Pancreas (tissue), 10 donors: ENCODE measurements around the gene DENND1A. TPM values are rescaled to one million over a fixed set of nuclear protein-coding genes. Genes with fewer than 3 reads are reported as not detected.

Experiments used
- ATAC-seq, 4 donors: fragments of 200-7000 bp; cut with Tn5 transposase; one replicate each; pipeline versions ENCODE4 v1.8.0 to v1.9.1; 2020; ENCODE audit warnings: mild to moderate bottlenecking in 4 of 4, moderate library complexity in 4 of 4
- DNase-seq, 6 donors: peaks; one replicate each; pipeline ENCODE4 v3.0.0-alpha.2; 2020
- FAIRE-seq: peaks from 2 replicates; lab custom pipeline; 2012; peaks lifted over from hg19 to GRCh38; lab: Jason Lieb, UNC
- H3K27ac ChIP-seq, 4 donors: fragments of 200-600 bp; sonication (generic); 1 replicate in 3 of 4; 2 replicates in 1 of 4; pipeline versions ENCODE4 v1.5.0 to v1.8.0; 2020
- H3K27me3 ChIP-seq, 4 donors: fragments of 200-600 bp; one replicate each; pipeline ENCODE4 v1.8.0; 2021
- H3K36me3 ChIP-seq, 3 donors: fragments of 200-600 bp; sonication (generic) in 1 of 3; one replicate each; pipeline versions ENCODE4 v1.5.0 to v1.8.0; 2020 to 2021
- H3K4me1 ChIP-seq, 3 donors: fragments of 200-600 bp; one replicate each; pipeline ENCODE4 v1.8.0; 2021
- H3K4me3 ChIP-seq, 4 donors: fragments of 200-600 bp; sonication (generic) in 2 of 4; one replicate each; pipeline versions ENCODE4 v1.5.0 to v1.8.0; 2020 to 2021
- H3K9me3 ChIP-seq, 4 donors: fragments of 200-600 bp; one replicate each; pipeline ENCODE4 v1.8.0; 2021
- WGBS, 2 donors: extraction: QIAGEN DNeasy Blood & Tissue Kit; methylation state at CpG; one replicate each; pipeline ENCODE4 v1.1.7; 2013; 5-methylcytosine and 5-hydroxymethylcytosine counted together
- intact Hi-C, 3 donors: fragments of 100-400 bp; cut with DNase I; formaldehyde crosslinking; loops; one replicate each; pipeline versions ENCODE4 v1.11.1 to v1.14.2; 2022
- polyA plus RNA-seq, 2 donors: library from polyadenylated mRNA; stranded (reverse); fragments of 200-250 nt; gene quantifications; one replicate each; pipeline ENCODE4 v1.2.3, GENCODE V29; 2013
- total RNA-seq, 6 donors: library from RNA; stranded (reverse); fragmentation: NEBNext Ultra II Directional in 4 of 6; extraction: Animal tissue kit (Norgen Biotek cat#: 25700) in 4 of 6; gene quantifications; one replicate each; pipeline versions ENCODE4 v1.2.1 to v1.2.4, GENCODE V29; 2021 to 2023
- TF ChIP-seq, protein P1 (sequence below), 4 donors: fragments of 200-600 bp; sonication (generic) in 3 of 4; IDR thresholded peaks; one replicate each; pipeline versions ENCODE4 v1.5.0 to v1.8.0; 2021; ENCODE audit warnings: antibody characterized with exemption in 4 of 4
- donor health status: healthy with polysubstance abuse.
- donor health status: DM: no; HTN: no; CAD: no; lungs with moderate emphysema.
- donor health status: DM: no; HTN: no; CAD: no.
- donor health status: control.
- donor health status: control.
- donor health status: Bipolar disorder and iron deficiency.
- donor health status: DM: yes; HTN: yes; CAD: no.
- donor health status: DM: no; HTN: no; CAD: no.
- donor health status: DM: no; HTN: no; CAD: no.
- donor health status: DM: yes; HTN: yes; CAD: no.

Gene DENND1A
- total and polyA plus RNA-seq, 8 donors: 4.5 to 8.3 (median 5.6) TPM

DNA sequence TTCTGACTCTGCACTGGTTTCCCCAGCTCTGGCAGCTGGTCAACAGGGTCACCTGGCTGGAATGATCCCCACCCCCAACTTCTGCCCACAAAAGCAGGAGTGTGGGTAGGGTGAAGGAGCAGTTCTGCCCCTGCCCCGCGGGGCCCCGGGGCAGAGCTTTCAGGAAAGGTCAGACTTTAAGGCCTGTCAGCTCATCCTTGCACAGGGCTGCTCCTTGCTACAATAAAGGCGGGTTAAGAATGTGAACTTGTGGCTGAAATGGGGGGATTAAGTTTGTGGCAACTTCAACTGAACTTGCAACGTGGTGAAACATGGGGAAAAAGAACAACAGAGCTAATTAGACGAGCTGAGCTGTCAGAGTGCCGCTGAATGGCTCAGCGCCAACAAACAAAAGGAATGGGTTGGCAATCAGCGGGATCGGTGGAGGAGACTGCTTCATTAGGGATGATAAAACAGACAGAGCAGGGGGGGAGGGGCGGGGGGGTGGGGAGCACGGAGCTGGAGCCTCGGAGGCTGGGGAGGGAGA, 523.2 kb downstream of the DENND1A start:
- no peaks in the 10 kb centered on the region for H3K4me1 ChIP-seq
- ATAC-seq: no peak

DNA sequence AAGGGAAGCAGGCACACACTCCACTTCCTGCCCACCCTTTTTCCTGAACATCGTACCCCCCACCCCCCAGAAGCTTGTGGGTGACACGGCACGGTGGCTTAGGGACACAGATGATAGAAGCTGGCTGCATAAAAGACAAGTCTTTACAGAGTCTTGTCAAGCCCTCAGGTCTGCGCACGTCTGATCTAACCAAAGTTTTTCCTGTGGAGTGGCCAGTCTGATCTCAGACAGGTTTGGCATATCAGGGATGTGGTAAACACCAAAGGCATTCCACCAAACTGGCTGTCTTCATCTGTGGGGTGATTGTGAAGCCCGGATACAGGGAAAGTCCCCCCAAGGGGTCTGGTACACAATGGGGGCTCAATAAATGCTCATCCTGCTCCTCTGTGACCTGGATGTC, 523.9 kb downstream of the DENND1A start:
- Histone ChIP-seq H3K4me3 (no peak overlapping the region), H3K27me3 (no peaks in the 10 kb centered on the region), H3K36me3 (no peaks in the 10 kb centered on the region), H3K9me3 (no peaks in the 10 kb centered on the region), H3K4me1 (no peaks in the 10 kb centered on the region), H3K27ac (no peak overlapping the region)
- DNase-seq (no peak), FAIRE-seq (no peak), ATAC-seq (no peak)
- TF ChIP-seq, protein P1, sequence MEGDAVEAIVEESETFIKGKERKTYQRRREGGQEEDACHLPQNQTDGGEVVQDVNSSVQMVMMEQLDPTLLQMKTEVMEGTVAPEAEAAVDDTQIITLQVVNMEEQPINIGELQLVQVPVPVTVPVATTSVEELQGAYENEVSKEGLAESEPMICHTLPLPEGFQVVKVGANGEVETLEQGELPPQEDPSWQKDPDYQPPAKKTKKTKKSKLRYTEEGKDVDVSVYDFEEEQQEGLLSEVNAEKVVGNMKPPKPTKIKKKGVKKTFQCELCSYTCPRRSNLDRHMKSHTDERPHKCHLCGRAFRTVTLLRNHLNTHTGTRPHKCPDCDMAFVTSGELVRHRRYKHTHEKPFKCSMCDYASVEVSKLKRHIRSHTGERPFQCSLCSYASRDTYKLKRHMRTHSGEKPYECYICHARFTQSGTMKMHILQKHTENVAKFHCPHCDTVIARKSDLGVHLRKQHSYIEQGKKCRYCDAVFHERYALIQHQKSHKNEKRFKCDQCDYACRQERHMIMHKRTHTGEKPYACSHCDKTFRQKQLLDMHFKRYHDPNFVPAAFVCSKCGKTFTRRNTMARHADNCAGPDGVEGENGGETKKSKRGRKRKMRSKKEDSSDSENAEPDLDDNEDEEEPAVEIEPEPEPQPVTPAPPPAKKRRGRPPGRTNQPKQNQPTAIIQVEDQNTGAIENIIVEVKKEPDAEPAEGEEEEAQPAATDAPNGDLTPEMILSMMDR (IDR thresholded peaks at IDR 0.05): no peak
- intact Hi-C loops: no loop called here
- WGBS, 2 donors: 92 to 97% methylated on average over 6 of the region's 6 CpGs

More for the DNA sequence above, 523.2 kb downstream of the DENND1A start:
- Histone ChIP-seq H3K36me3 (no peaks in the 10 kb centered on the region), H3K27me3 (no peaks in the 10 kb centered on the region), H3K27ac (no peak overlapping the region), H3K9me3 (no peaks in the 10 kb centered on the region), H3K4me3 (no peak overlapping the region)
- 65 to 75% methylated on average over 12 to 13 of the region's 13 CpGs for WGBS, 2 donors
- intact Hi-C loops: no loop called here
- TF ChIP-seq, protein P1 (IDR thresholded peaks at IDR 0.05): no peak
- DNase-seq: no peak
- no peak for FAIRE-seq

DNA sequence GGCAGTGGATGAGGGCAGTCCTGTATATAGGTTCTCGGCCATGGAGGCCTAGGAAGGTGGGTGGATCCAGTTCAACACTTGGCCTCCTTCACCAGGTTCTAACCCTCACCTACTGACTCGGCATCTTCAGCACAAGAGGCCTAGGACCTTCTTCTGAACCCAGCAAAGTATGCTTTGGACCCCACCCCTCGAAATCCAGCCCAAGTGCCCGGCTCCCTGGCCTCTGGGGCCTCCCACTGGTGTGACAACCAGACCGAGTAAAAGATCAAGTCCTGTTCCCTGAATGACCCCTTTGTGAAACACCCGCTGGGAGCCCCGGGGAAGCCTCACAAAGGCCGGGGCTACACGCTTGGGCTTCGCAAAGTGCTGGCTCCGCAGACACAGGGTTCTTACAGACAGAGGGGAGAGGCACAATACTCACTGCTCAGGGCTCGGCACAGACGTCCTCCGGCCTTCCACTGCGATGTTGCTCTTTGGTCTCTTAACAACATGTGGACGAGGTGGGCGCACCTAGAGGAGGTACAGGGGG, 526.9 kb downstream of the DENND1A start:
- H3K27me3 ChIP-seq: no peaks in the 10 kb centered on the region
- H3K9me3 ChIP-seq: no peaks in the 10 kb centered on the region
- no peaks in the 10 kb centered on the region for H3K4me1 ChIP-seq
- TF ChIP-seq, protein P1 (IDR thresholded peaks at IDR 0.05): no peak
- H3K27ac ChIP-seq: no peak overlapping the region
- no peak overlapping the region for H3K4me3 ChIP-seq
- no peaks in the 10 kb centered on the region for H3K36me3 ChIP-seq
- WGBS, 2 donors: 89 to 93% methylated on average over 17 of the region's 17 CpGs
- intact Hi-C loops: no loop called here
- FAIRE-seq (no peak), ATAC-seq (no peak), DNase-seq (no peak)

DNA sequence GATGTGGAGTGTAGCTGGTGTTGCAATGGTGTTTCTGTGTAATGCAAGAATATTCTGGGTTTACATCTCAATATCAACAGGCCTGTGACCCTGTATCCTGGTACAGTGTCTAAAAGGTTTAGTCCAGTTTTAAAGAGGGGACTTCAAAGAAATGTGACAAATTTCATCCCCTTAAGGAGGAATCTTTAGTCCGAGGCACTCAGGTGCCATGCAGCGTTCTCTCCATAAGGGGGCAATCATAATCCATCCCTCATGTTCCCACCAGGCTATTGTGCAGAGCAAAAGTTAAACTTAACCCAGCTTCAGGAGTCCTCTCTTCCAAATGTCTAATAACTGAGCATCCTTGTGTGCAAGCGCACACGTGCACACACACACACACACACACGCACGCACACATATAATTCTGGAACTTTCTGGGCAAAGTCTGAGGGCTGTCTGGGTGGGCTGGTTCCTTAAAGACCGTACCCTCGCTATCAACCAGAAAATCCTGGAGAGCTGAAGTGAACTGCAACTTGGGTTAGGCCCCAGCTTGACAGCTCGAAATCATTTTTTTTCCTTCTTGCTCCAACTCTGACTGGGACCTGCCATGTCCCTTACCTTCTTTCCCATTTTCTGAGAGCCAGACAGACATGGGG, 527.9 kb downstream of the DENND1A start:
- no peaks in the 10 kb centered on the region for H3K36me3 ChIP-seq
- intact Hi-C loops: no loop called here
- no peak overlapping the region for H3K27ac ChIP-seq
- TF ChIP-seq, protein P1 (IDR thresholded peaks at IDR 0.05): peak in 3 of 4 donors; percentile 7 to 32 (median 25)
- DNase-seq: no peak
- FAIRE-seq: no peak
- H3K4me3 ChIP-seq: no peak overlapping the region
- ATAC-seq: peak in 3 of 4 donors; percentile 55 to 58 (median 57)
- H3K4me1 ChIP-seq: no peaks in the 10 kb centered on the region
- H3K27me3 ChIP-seq: no peaks in the 10 kb centered on the region
- 72 to 73% methylated on average over 9 of the region's 9 CpGs for WGBS, 2 donors
- H3K9me3 ChIP-seq: no peaks in the 10 kb centered on the region
